Fibroblast of lung (primary cell): ENCODE measurements around the gene DNAJA4. TPM values are rescaled to one million over a fixed set of nuclear protein-coding genes. Genes with fewer than 3 reads are reported as not detected.

Experiments
- DNase-seq, 2 donors: peaks; one replicate each; pipeline versions ENCODE4 v3.0.0 to v3.0.0-alpha.2; 2010; ENCODE audit warnings: low read depth in 2 of 2
- H2AFZ ChIP-seq: 2 replicates; pipeline ENCODE4 v1.5.1; 2012; ENCODE audit warnings: low read length, control low read depth, inconsistent platforms
- H3K27ac ChIP-seq: 2 replicates; pipeline ENCODE4 v1.5.1; 2011; ENCODE audit warnings: low read length, control low read depth; ENCODE audit not compliant: insufficient read depth
- H3K27me3 ChIP-seq: 2 replicates; pipeline ENCODE4 v1.5.1; 2011; ENCODE audit warnings: mild to moderate bottlenecking, low read length; ENCODE audit not compliant: control insufficient read depth, insufficient read depth
- H3K36me3 ChIP-seq: 2 replicates; pipeline ENCODE4 v1.5.1; 2011; ENCODE audit warnings: low read length; ENCODE audit not compliant: control insufficient read depth, insufficient read depth
- H3K4me1 ChIP-seq: 2 replicates; pipeline ENCODE4 v1.5.1; 2011; ENCODE audit warnings: low read length; ENCODE audit not compliant: control insufficient read depth, insufficient read depth; ENCODE audit errors: extremely low read depth
- H3K4me2 ChIP-seq: 2 replicates; pipeline ENCODE4 v1.5.1; 2011; ENCODE audit warnings: low read length, control low read depth; ENCODE audit not compliant: insufficient read depth; ENCODE audit errors: extremely low read depth
- H3K4me3 ChIP-seq, 4 experiments: fragments of 200-600 bp in 1 of 4; sonication (generic) in 1 of 4; replicated peaks in 1 of 4; 2 replicates each; pipeline ENCODE4 v1.5.1; 2011 to 2016; ENCODE audit warnings: low read length in 4 of 4, low read depth in 3 of 4, mild to moderate bottlenecking in 3 of 4, control low read depth in 2 of 4, inconsistent platforms in 1 of 4, mixed read lengths in 1 of 4; ENCODE audit not compliant: insufficient read depth in 1 of 4; ENCODE audit errors: control extremely low read depth in 1 of 4
- H3K79me2 ChIP-seq: 2 replicates; pipeline ENCODE4 v1.5.1; 2012; ENCODE audit warnings: mild to moderate bottlenecking, low read length, inconsistent platforms; ENCODE audit not compliant: control insufficient read depth, insufficient read depth
- H3K9ac ChIP-seq: 2 replicates; pipeline ENCODE4 v1.5.1; 2011; ENCODE audit warnings: mild to moderate bottlenecking, low read length, control low read depth; ENCODE audit not compliant: insufficient read depth
- H3K9me3 ChIP-seq: 2 replicates; pipeline ENCODE4 v1.5.1; 2012; ENCODE audit warnings: low read depth, low read length; ENCODE audit not compliant: control insufficient read depth, insufficient read depth
- H4K20me1 ChIP-seq: 2 replicates; pipeline ENCODE4 v1.5.1; 2011; ENCODE audit warnings: low read length; ENCODE audit not compliant: control insufficient read depth, insufficient read depth; ENCODE audit errors: extremely low read depth
- EZH2 ChIP-seq: IDR thresholded peaks from 2 replicates; pipeline ENCODE4 v1.5.1; 2012; ENCODE audit warnings: low read length, control low read depth, mild to moderate bottlenecking; ENCODE audit errors: missing control alignments
- polyA plus RNA-seq, 2 donors: library from polyadenylated mRNA; depleted of rRNA in 1 of 2; stranded (reverse) in 1 of 2; unstranded in 1 of 2; fragments of >200 nt; gene quantifications; 2 replicates each; pipeline ENCODE4 v1.2.1, GENCODE V29; 2011 to 2012; ENCODE audit warnings: missing spikeins in 1 of 2
- total RNA-seq: library from RNA; depleted of rRNA; stranded (reverse); fragments of >200 nt; gene quantifications from 2 replicates; pipeline ENCODE4 v1.2.1, GENCODE V29; 2014
- TF ChIP-seq, protein P1 (sequence below), 2 donors: IDR thresholded peaks in 1 of 2; conservative IDR thresholded peaks in 1 of 2; 1 replicate in 1 of 2; 2 replicates in 1 of 2; pipeline ENCODE4 v1.5.1; 2011 to 2012; ENCODE audit warnings: low read length in 2 of 2, control low read depth in 1 of 2, inconsistent platforms in 1 of 2, low read depth in 1 of 2, mild to moderate bottlenecking in 1 of 2

DNAJA4 gene
- total and polyA plus RNA-seq, 2 donors (not counting 1 experiment from before 2014, with no cell fraction given) = 2.3 to 7.9 TPM

DNA sequence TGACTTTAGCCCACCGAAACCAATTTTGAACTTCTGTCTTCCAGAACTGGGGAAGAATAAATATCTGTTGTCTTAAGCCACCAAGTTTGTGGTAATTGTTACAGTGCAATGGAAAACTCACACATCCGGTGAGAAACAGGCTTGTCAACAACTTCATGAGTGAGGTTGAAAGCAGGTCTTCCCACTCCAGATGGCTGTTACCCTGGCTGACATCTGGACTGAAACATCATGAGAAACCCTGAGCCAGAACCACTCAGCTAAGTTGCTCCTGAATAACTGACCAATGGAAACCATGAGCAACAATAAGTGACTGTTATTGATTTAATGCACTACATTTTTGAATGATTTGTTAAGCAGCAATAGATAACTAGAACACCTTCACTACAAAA lies 40.3 kb upstream of the DNAJA4 start:
- Histone ChIP-seq H2AFZ (no peak overlapping the region), H3K9me3 (no peaks in the 10 kb centered on the region), H4K20me1 (no peaks in the 10 kb centered on the region), H3K36me3 (no peaks in the 10 kb centered on the region), H3K4me1 (no peaks in the 10 kb centered on the region), H3K4me3 (no peak overlapping the region), H3K9ac (no peak overlapping the region), H3K27ac (no peak overlapping the region), H3K79me2 (no peaks in the 10 kb centered on the region), H3K4me2 (no peak overlapping the region), H3K27me3 (peaks cover 4% of the 10 kb centered on the region)
- DNase-seq = no peak
- no peak for TF ChIP-seq EZH2
- TF ChIP-seq, protein P1, sequence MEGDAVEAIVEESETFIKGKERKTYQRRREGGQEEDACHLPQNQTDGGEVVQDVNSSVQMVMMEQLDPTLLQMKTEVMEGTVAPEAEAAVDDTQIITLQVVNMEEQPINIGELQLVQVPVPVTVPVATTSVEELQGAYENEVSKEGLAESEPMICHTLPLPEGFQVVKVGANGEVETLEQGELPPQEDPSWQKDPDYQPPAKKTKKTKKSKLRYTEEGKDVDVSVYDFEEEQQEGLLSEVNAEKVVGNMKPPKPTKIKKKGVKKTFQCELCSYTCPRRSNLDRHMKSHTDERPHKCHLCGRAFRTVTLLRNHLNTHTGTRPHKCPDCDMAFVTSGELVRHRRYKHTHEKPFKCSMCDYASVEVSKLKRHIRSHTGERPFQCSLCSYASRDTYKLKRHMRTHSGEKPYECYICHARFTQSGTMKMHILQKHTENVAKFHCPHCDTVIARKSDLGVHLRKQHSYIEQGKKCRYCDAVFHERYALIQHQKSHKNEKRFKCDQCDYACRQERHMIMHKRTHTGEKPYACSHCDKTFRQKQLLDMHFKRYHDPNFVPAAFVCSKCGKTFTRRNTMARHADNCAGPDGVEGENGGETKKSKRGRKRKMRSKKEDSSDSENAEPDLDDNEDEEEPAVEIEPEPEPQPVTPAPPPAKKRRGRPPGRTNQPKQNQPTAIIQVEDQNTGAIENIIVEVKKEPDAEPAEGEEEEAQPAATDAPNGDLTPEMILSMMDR (conservative IDR thresholded peaks at IDR 0.05 in 1 of 2, IDR thresholded peaks at IDR 0.05 in 1 of 2; ENCODE audit: low read depth in 1 of 2, low read length in 2 of 2) = no peak

DNA sequence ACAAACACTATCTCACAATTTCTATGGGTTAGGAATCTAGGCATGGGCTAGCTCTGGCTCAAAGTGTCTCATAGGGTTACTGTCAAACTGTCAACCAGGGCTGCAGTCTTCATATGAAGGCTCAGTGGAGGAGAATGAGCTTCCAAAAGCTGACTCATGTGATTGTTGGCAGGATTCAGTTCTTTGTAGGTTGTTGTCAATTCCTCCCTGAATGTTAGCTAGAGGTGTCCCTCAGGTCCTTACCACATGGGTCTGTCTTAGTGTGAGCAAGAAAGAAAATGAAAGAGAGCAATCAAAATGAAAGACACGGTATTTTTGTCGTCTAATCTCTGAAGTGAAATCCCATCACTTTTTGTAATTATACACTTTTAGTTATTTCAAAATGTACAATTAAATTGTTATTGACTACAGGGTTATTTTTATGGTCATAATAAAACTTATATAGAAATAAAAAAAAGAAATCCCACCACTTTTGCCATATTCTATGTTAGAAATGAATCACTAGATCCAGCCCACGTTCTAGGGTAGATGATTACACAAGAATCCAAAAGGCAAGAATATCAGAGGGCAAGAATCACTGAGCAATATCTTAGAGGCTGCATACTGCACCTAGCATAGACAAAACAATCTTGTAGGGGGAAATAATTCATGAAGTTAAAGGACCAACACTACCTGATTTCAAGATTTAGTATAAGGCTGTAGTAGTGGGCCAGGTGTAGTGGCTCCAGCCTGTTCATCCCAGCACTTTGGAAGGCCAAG lies 38.4 kb upstream of the DNAJA4 start:
- DNase-seq = peak in 1 of 2 donors; percentile 36
- Histone ChIP-seq H3K4me3 (no peak overlapping the region), H3K9me3 (no peaks in the 10 kb centered on the region), H2AFZ (no peak overlapping the region), H3K4me1 (no peaks in the 10 kb centered on the region), H4K20me1 (no peaks in the 10 kb centered on the region), H3K27ac (no peak overlapping the region), H3K79me2 (no peaks in the 10 kb centered on the region), H3K36me3 (no peaks in the 10 kb centered on the region), H3K9ac (no peak overlapping the region), H3K4me2 (no peak overlapping the region), H3K27me3 (peaks cover 4% of the 10 kb centered on the region)
- no peak for TF ChIP-seq EZH2
- TF ChIP-seq, protein P1 (conservative IDR thresholded peaks at IDR 0.05 in 1 of 2, IDR thresholded peaks at IDR 0.05 in 1 of 2; ENCODE audit: low read depth in 1 of 2, low read length in 2 of 2) = no peak

DNA sequence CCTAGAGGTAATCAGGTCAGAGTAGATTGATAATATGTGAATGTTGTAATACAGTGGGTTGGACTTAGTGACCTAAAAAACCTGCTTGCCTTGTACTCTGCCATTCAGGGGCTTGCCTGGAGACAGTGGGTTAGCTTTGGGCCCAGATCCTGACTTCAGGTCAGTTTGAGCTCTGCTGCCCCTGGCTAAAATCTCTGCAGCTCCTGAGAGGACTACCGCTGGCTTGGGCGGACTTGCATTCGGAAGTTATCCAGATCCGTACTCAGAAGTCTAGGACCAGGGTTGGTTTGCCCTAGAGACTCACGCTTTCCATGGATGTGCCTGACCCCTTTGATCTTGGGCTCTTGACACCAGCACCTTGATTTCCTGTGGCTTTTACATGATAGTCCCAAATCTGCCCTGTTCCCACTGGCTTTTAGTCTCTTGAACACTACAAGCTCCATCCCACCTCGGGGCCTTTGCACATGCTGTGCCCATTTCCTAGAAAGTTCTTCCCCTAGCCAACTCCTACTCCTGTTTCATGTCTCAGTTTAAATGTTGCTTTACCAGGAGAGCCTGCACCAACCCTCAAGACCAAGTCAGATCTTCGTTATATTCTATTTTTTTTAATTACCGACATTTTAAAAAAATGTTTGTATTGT lies 35.9 kb upstream of the DNAJA4 start:
- DNase-seq = no peak
- no peaks in the 10 kb centered on the region for H3K79me2 ChIP-seq
- no peak overlapping the region for H3K27ac ChIP-seq
- TF ChIP-seq, protein P1 (conservative IDR thresholded peaks at IDR 0.05 in 1 of 2, IDR thresholded peaks at IDR 0.05 in 1 of 2; ENCODE audit: low read depth in 1 of 2, low read length in 2 of 2) = no peak
- TF ChIP-seq EZH2 = no peak
- no peak overlapping the region for H2AFZ ChIP-seq
- no peak overlapping the region for H3K9ac ChIP-seq
- no peaks in the 10 kb centered on the region for H3K36me3 ChIP-seq
- H3K9me3 ChIP-seq = no peaks in the 10 kb centered on the region
- H3K4me3 ChIP-seq = no peak overlapping the region
- H3K4me2 ChIP-seq = no peak overlapping the region
- H3K4me1 ChIP-seq = no peaks in the 10 kb centered on the region
- H3K27me3 ChIP-seq = no peaks in the 10 kb centered on the region
- H4K20me1 ChIP-seq = no peaks in the 10 kb centered on the region
